Cardiac fibroblast (primary cell): ENCODE measurements around the gene CRACR2A.

Experiments used
- DNase-seq, 2 donors: peaks; one replicate each; pipeline versions ENCODE4 v3.0.0 to v3.0.0-alpha.2; 2010; ENCODE audit warnings: low read depth in 2 of 2
- H3K4me3 ChIP-seq, 2 donors: replicated peaks in 1 of 2; 1 replicate in 1 of 2; 2 replicates in 1 of 2; pipeline ENCODE4 v1.5.1; 2011; ENCODE audit warnings: low read depth in 2 of 2, low read length in 2 of 2, mild to moderate bottlenecking in 2 of 2, moderate library complexity in 1 of 2
- TF ChIP-seq, protein P1 (sequence below): IDR thresholded peaks from one replicate; pipeline ENCODE4 v1.5.1; 2011; ENCODE audit warnings: low read depth, mild to moderate bottlenecking, low read length, inconsistent platforms

Gene CRACR2A

DNA sequence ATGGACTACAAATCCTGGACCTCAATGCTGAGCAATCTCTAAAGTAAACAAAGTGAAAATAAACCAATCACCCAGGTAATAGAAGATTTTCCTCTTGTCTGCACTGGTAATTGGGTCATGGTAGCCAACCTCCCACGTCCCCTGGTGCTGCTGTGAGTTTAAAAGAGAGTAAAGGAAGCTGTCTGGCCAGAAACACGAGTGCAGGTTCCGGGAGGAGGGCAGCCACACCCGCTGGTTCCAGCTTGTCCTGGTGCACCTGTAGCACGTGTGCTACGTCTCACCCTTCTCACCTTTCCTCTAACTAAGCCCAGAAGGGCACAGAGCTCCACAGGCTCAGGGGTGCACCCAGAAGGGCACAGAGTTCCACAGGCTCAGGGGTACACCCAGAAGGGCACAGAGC lies 5.4 kb downstream of the CRACR2A start:
- no peak overlapping the region for H3K4me3 ChIP-seq
- TF ChIP-seq, protein P1, sequence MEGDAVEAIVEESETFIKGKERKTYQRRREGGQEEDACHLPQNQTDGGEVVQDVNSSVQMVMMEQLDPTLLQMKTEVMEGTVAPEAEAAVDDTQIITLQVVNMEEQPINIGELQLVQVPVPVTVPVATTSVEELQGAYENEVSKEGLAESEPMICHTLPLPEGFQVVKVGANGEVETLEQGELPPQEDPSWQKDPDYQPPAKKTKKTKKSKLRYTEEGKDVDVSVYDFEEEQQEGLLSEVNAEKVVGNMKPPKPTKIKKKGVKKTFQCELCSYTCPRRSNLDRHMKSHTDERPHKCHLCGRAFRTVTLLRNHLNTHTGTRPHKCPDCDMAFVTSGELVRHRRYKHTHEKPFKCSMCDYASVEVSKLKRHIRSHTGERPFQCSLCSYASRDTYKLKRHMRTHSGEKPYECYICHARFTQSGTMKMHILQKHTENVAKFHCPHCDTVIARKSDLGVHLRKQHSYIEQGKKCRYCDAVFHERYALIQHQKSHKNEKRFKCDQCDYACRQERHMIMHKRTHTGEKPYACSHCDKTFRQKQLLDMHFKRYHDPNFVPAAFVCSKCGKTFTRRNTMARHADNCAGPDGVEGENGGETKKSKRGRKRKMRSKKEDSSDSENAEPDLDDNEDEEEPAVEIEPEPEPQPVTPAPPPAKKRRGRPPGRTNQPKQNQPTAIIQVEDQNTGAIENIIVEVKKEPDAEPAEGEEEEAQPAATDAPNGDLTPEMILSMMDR: no peak
- no peak for DNase-seq

DNA sequence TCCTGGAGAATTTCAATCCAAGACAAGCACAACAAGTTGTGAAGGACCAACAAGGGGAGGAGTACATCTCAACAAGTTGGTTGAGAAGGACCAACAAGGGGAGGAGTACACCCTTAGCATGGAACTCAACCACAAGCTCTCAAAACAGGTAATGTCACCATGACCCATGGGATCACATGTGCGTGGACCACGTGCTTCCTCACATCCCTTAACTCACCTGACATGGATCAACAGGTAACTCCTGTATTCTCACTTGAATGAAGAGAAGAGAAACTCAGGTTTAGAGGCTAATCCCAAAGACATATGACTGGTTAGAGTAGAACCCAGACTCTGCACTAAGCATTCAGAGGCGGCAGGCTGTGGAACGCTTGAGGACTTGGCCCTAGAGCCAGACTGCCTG lies 6.2 kb downstream of the CRACR2A start:
- H3K4me3 ChIP-seq: no peak overlapping the region
- TF ChIP-seq, protein P1: no peak
- DNase-seq: no peak

DNA sequence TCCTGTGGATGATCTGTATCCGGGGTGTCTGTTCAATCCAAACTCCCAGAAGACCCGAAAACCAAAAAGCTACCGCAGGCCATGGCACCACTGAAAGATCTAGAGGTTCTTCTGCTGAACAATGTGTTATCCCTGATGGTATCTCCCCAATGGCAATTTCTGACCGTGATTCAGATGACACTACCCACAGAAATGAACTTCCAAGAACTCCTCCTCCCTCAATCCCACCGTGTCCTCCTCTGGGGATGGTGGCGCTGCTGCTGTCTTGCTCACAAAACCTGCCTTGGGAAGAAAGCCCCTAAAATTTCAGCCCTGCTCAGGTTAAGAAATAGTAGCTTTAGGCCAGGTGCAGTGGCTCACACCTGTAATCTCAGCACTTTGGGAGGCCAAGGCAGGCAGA lies 7.8 kb downstream of the CRACR2A start:
- TF ChIP-seq, protein P1: no peak
- DNase-seq: no peak
- H3K4me3 ChIP-seq: no peak overlapping the region

DNA sequence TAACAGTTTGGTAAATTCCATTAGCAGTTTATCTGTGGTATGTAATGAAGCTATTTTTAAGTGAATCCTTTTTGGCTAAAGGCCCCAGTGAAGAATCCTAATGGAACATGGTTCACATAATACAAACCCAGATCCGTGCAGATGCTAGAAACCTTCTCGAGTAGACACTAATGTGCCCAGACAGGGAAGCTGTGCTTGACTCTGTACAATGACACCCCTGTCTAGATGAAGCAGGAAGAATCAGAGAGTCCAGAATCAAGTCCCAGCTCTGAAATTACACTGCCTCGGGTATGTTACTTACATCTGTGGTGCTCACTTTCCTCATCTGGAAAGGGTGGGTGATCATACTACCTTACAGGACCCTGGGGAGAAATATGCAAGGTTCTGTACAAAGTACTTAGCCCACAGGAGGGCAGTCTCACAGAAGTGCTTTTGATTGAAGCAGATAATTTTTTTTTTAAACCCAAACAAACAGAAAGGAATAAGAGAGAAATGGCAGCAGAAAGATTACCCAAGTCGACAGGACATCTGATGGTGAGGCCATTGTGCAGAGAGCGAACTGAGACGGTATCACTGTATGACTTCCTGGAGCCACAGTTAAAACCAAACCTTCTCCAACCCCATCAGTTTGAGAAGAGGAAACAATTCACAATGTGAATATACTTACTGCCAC lies 8.5 kb downstream of the CRACR2A start:
- H3K4me3 ChIP-seq: no peak overlapping the region
- TF ChIP-seq, protein P1: no peak
- DNase-seq: no peak

DNA sequence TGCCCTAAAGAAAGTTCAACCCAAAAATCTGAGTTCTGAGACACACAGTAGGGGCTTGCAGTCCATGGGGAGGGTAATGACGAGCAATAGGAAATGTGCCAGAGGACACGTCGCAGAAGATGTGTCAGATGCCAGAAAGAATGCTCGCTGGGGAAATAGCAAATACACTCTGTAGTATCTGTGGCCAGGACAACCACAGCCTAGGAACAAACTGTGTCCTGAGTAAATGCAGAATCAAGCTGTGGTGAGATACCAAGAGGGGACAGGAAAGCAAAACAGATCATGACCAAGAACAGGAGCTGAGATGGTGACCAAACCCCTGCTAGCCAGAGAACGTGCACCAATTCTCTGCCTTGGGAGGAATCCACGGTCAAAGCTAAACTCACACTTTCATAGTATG lies 9.1 kb downstream of the CRACR2A start:
- TF ChIP-seq, protein P1: no peak
- DNase-seq: peak; percentile 33 to 74
- H3K4me3 ChIP-seq: no peak overlapping the region

DNA sequence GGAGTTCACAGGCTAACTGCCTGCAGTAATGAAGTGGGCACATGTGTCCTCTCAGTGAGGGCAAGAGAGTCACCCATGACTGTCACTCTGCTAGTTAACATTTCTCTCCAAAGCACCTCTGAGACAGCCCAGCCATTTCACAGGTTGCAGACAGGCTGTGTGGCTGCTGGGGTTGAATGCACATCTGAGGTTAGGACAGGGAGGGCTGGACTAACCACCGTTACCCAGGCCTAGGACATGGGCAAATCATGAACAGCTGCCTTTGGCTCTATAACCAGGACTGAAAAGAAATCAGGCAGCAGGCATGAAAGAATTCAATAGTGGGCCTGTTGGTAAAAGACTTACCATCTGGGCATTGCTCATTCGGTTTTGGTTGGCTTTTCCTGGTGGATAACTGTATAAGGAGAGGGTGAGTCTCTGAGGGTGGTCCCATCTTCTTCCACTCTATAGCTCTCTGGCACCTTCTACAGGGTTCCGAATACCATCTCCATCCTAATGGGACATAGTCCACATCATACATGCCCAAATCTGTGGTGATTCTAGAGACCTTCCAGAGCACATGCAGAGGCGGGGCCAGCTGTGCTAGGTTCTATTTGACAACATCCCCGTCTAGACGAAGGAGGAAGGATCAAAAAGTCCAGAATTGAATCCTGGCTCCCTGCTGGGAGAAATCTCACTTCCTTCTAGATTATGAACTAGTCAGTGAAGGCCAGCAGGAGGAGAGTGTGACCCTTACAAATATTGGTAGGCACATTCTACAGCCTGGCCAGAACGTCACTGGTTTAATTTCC lies 10.8 kb downstream of the CRACR2A start:
- TF ChIP-seq, protein P1: no peak
- H3K4me3 ChIP-seq: no peak overlapping the region
- DNase-seq: no peak
